IPS DF 6.9 (cell line): ENCODE data around the gene DCTN4.
"Not testable (repeated sequence)": the region's sequence is repeated elsewhere in the genome, so short reads cannot be mapped to it uniquely, and the experiment has no call there.

Experiments
- DNase-seq: peaks from one replicate; pipeline ENCODE4 v3.0.0-alpha.2; 2013; ENCODE audit warnings: low read depth, low spot score
- H3K27ac ChIP-seq: one replicate; pipeline ENCODE4 v1.5.1; 2013; ENCODE audit warnings: low read length, control low read depth
- H3K27me3 ChIP-seq: 2 replicates; pipeline ENCODE4 v1.6.1; 2013; ENCODE audit warnings: mild to moderate bottlenecking, low read length; ENCODE audit not compliant: control insufficient read depth, insufficient read depth
- H3K36me3 ChIP-seq: 2 replicates; pipeline ENCODE4 v1.6.1; 2013; ENCODE audit warnings: low read length; ENCODE audit not compliant: control insufficient read depth, insufficient read depth
- H3K4me1 ChIP-seq: 2 replicates; pipeline ENCODE4 v1.6.1; 2013; ENCODE audit warnings: low read length; ENCODE audit not compliant: control insufficient read depth, insufficient read depth
- H3K4me3 ChIP-seq: 2 replicates; pipeline ENCODE4 v1.5.1; 2013; ENCODE audit warnings: mild to moderate bottlenecking, low read length
- H3K9me3 ChIP-seq: 2 replicates; pipeline ENCODE4 v1.6.1; 2013; ENCODE audit warnings: low read length, inconsistent platforms; ENCODE audit not compliant: control insufficient read depth, insufficient read depth
- WGBS: extraction: QIAGEN DNeasy Blood & Tissue Kit; methylation state at CpG from one replicate; pipeline ENCODE4 v1.1.7; 2013; ENCODE audit warnings: mixed read lengths, missing lambda C conversion rate; ENCODE audit not compliant: insufficient read length, insufficient coverage; 5-methylcytosine and 5-hydroxymethylcytosine counted together

The DCTN4 gene

GRCh38 chr5:150742455-150743141 is 16.2 kb downstream of the DCTN4 start:
- no CpG with 5 or more reads among the region's 18 CpGs for WGBS
- not testable (repeated sequence) for H3K4me3 ChIP-seq, H3K27ac ChIP-seq, H3K9me3 ChIP-seq, H3K36me3 ChIP-seq, H3K4me1 ChIP-seq, DNase-seq, H3K27me3 ChIP-seq

- Histone ChIP-seq H3K36me3 (no peaks in the 10 kb centered on the region), H3K27me3 (no peaks in the 10 kb centered on the region), H3K4me1 (no peaks in the 10 kb centered on the region), H3K27ac (no peak overlapping the region), H3K4me3 (no peak overlapping the region), H3K9me3 (no peaks in the 10 kb centered on the region)
- no peak for DNase-seq
These were observed 17.8 kb downstream of the DCTN4 start for GRCh38 chr5:150740992-150741391.

GRCh38 chr5:150738862-150739261 is 20.0 kb downstream of the DCTN4 start:
- Histone ChIP-seq H3K4me1 (no peaks in the 10 kb centered on the region), H3K27ac (no peak overlapping the region), H3K4me3 (no peak overlapping the region), H3K36me3 (no peaks in the 10 kb centered on the region), H3K27me3 (no peaks in the 10 kb centered on the region), H3K9me3 (no peaks in the 10 kb centered on the region)
- no peak for DNase-seq
- no CpG with 5 or more reads among the region's 7 CpGs for WGBS

- H3K9me3 ChIP-seq: no peaks in the 10 kb centered on the region
- H3K27ac ChIP-seq: no peak overlapping the region
- H3K4me3 ChIP-seq: no peak overlapping the region
- no peaks in the 10 kb centered on the region for H3K27me3 ChIP-seq
- DNase-seq: no peak
- WGBS: no CpG with 5 or more reads among the region's 7 CpGs
- H3K4me1 ChIP-seq: no peaks in the 10 kb centered on the region
- H3K36me3 ChIP-seq: peaks cover 3% of the 10 kb centered on the region; the same call in 1 of the 2 replicates
These were observed 24.0 kb downstream of the DCTN4 start for GRCh38 chr5:150734579-150735384.

- H3K27ac ChIP-seq: no peak overlapping the region
- no peaks in the 10 kb centered on the region for H3K9me3 ChIP-seq
- H3K4me1 ChIP-seq: no peaks in the 10 kb centered on the region
- DNase-seq: no peak
- no peaks in the 10 kb centered on the region for H3K27me3 ChIP-seq
- no CpG with 5 or more reads among the region's 6 CpGs for WGBS
- H3K4me3 ChIP-seq: no peak overlapping the region
- H3K36me3 ChIP-seq: peaks cover 3% of the 10 kb centered on the region; the same call in 1 of the 2 replicates
These were observed 27.1 kb downstream of the DCTN4 start for GRCh38 chr5:150731669-150732242.

GRCh38 chr5:150729859-150730258 is 29.0 kb downstream of the DCTN4 start:
- no peaks in the 10 kb centered on the region for H3K4me1 ChIP-seq
- no peak for DNase-seq
- H3K27me3 ChIP-seq: no peaks in the 10 kb centered on the region
- peaks cover 3% of the 10 kb centered on the region; the same call in 1 of the 2 replicates for H3K36me3 ChIP-seq
- H3K9me3 ChIP-seq: no peaks in the 10 kb centered on the region
- no CpG with 5 or more reads among the region's 4 CpGs for WGBS
- no peak overlapping the region for H3K4me3 ChIP-seq
- no peak overlapping the region for H3K27ac ChIP-seq

GRCh38 chr5:150723845-150724244 is 35.0 kb downstream of the DCTN4 start:
- WGBS: no CpG with 5 or more reads among the region's 2 CpGs
- no peaks in the 10 kb centered on the region for H3K9me3 ChIP-seq
- no peaks in the 10 kb centered on the region for H3K4me1 ChIP-seq
- H3K36me3 ChIP-seq: peaks cover 2% of the 10 kb centered on the region; the same call in 1 of the 2 replicates
- no peak for DNase-seq
- H3K4me3 ChIP-seq: no peak overlapping the region
- no peaks in the 10 kb centered on the region for H3K27me3 ChIP-seq
- no peak overlapping the region for H3K27ac ChIP-seq

GRCh38 chr5:150710165-150710564 is 48.7 kb downstream of the DCTN4 start:
- DNase-seq: no peak
- Histone ChIP-seq H3K9me3 (no peaks in the 10 kb centered on the region), H3K4me1 (no peaks in the 10 kb centered on the region), H3K36me3 (peaks cover 5% of the 10 kb centered on the region), H3K27ac (no peak overlapping the region), H3K4me3 (no peak overlapping the region), H3K27me3 (no peaks in the 10 kb centered on the region)
- no CpG with 5 or more reads among the region's 2 CpGs for WGBS

- H3K4me3 ChIP-seq: no peak overlapping the region
- peaks cover 5% of the 10 kb centered on the region; the same call in 1 of the 2 replicates for H3K36me3 ChIP-seq
- DNase-seq: no peak
- whole genome bisulfite sequencing: no CpG with 5 or more reads among the region's 4 CpGs
- H3K9me3 ChIP-seq: no peaks in the 10 kb centered on the region
- H3K4me1 ChIP-seq: no peaks in the 10 kb centered on the region
- no peaks in the 10 kb centered on the region for H3K27me3 ChIP-seq
- H3K27ac ChIP-seq: no peak overlapping the region
These were observed 51.9 kb downstream of the DCTN4 start for GRCh38 chr5:150706776-150707390.

GRCh38 chr5:150703762-150704161 is 55.1 kb downstream of the DCTN4 start:
- DNase-seq: no peak
- no CpG with 5 or more reads among the region's 3 CpGs for WGBS
- Histone ChIP-seq H3K4me3 (no peak overlapping the region), H3K4me1 (no peaks in the 10 kb centered on the region), H3K9me3 (no peaks in the 10 kb centered on the region), H3K27ac (no peak overlapping the region), H3K36me3 (no peaks in the 10 kb centered on the region), H3K27me3 (no peaks in the 10 kb centered on the region)
